ENCODE results near the gene RAB30.

GRCh38 chr11:82939456-82939855 lies 132.2 kb downstream of the RAB30 start:
- TF ChIP-seq CTCF (IDR thresholded peaks at IDR 0.05; ENCODE audit: insufficient read depth, low read length, poor library complexity, severe bottlenecking) = no peak
- no peak for TF ChIP-seq EZH2phosphoT487 (conservative IDR thresholded peaks at IDR 0.05; ENCODE audit: low read length)
